IPS-18c (cell line): ENCODE data around the gene TXNDC2.
A peak's percentile ranks its signal among the peaks of the same experiment; 100 is the strongest.
"Not testable (repeated sequence)": the region's sequence is repeated elsewhere in the genome, so short reads cannot be mapped to it uniquely, and the experiment has no call there.

Experiments used
- H3K4me3 ChIP-seq: 2 replicates; pipeline ENCODE4 v1.7.0; 2013; ENCODE audit warnings: low read depth, mild to moderate bottlenecking, low read length, moderate library complexity; ENCODE audit not compliant: insufficient read depth
- H3K9me3 ChIP-seq: one replicate; pipeline ENCODE4 v1.6.1; 2013; ENCODE audit warnings: mild to moderate bottlenecking, low read length, moderate library complexity; ENCODE audit not compliant: control insufficient read depth, insufficient read depth

Gene TXNDC2

GRCh38 chr18:9899550-9899930 is 13.8 kb downstream of the TXNDC2 start:
- not testable (repeated sequence) for H3K4me3 ChIP-seq, H3K9me3 ChIP-seq

DNA sequence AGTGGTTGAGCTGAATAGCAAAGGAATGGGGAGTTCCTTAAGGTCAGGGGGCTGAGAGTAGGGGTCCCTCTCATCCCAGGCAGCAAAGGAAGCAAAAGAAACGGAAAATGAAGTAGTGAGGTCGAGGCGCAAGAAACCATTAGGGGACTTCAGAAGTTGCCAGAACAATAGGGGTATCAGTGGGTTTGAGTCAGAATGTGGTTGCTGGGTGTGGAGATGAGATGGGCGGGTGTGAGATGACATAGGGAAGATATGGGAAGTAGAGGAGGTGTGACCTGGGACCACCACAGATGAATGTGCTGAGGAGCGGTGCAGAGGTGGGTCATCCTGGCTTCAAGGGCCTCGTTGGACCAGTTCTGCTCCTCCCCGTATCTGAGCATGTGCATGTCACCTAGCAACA is 14.9 kb downstream of the TXNDC2 start:
- Histone ChIP-seq H3K4me3 (no peak overlapping the region), H3K9me3 (no peaks in the 10 kb centered on the region)

GRCh38 chr18:9901377-9901776 is 15.6 kb downstream of the TXNDC2 start:
- Histone ChIP-seq H3K4me3 (no peak overlapping the region), H3K9me3 (no peaks in the 10 kb centered on the region)

GRCh38 chr18:9902264-9902663 is 16.5 kb downstream of the TXNDC2 start:
- not testable (repeated sequence) for H3K9me3 ChIP-seq, H3K4me3 ChIP-seq

DNA sequence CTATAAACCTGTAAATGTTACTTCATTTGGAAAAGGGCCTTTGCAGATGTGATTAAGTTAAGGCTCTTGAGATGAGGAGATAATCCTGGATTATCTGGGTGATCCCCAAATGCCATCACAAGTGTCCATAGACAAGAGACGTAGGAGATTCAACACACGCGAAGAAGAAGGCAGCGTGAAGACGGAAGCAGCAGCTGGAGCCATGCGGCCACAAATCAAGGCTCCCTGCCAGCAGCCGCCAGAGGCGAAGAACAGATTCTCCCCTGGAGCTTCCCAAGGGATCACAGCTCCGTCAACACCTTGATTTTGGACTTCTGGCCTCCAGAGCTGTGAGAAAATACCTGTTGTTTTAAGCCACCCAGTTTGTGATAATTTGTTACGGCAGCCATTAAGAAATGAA is 17.1 kb downstream of the TXNDC2 start:
- no peak overlapping the region for H3K4me3 ChIP-seq
- H3K9me3 ChIP-seq, result no peaks in the 10 kb centered on the region

DNA sequence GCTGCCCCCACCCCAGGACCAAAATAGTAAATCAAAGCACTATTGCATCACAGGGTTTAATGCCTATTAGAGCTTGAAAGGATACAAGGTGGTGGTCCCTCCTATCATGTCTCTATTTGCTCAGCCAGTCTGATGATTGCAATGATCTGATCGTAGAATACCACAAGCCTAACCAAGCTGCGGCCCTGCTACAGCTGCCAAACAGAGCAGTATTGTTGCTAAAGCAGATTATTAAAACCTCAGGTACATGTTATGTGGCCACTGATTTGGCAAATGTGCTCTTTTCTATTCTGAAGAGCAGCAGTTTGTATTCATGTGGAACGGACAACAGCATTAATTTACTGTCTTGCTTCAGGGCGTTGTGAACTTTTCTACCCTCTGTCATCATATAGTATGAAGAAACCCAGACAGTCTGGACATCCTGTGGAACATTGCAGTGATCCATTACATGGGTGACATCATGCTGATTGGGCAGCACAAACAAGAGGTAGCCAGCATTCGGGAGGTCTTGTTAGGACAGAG is 19.7 kb downstream of the TXNDC2 start:
- H3K4me3 ChIP-seq, result no peak overlapping the region

DNA sequence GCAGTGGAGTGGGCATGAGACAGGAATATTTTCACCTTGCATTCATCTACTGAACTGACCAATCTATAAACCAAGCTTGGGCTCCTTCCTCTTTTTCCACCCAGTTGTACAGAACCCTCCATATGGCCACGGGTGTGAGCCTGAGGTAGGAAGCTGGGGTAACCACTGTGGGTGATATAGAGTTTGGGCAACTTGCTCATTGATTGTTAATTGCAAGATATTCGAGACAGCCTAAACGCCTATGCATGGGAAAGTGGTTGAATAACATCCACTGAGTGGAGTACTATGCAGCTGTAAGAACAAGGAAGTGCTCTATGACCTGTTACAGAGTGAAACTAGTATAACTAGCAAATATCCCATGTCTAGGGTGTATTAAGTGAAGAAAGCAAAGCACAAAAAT is 20.7 kb downstream of the TXNDC2 start:
- H3K4me3 ChIP-seq, result no peak overlapping the region
- H3K9me3 ChIP-seq, result no peaks in the 10 kb centered on the region

More for the DNA sequence above, 19.7 kb downstream of the TXNDC2 start:
- no peaks in the 10 kb centered on the region for H3K9me3 ChIP-seq

- no peak overlapping the region for H3K4me3 ChIP-seq
- no peaks in the 10 kb centered on the region for H3K9me3 ChIP-seq
Measured at GRCh38 chr18:9907867-9908266, 22.1 kb downstream of the TXNDC2 start.

DNA sequence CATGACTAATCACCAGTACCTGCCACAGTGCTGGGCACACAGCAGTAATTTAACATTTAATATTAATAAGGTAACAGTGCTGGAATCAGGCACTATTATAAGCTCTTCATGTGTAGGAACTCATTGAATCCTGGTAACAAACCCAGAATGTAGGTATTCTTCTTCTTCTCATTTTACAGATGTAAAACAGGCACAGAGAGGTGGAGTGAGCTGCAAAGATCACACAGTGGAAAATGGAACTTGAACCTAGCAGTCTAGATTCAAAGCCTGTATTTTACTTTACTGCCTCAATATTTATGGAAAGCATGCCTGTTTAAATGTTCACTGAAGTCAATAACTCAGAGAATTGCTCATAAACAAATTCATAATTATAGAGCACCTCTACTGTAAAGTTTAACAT is 24.3 kb downstream of the TXNDC2 start:
- H3K9me3 ChIP-seq, result peaks cover 2% of the 10 kb centered on the region
- no peak overlapping the region for H3K4me3 ChIP-seq

DNA sequence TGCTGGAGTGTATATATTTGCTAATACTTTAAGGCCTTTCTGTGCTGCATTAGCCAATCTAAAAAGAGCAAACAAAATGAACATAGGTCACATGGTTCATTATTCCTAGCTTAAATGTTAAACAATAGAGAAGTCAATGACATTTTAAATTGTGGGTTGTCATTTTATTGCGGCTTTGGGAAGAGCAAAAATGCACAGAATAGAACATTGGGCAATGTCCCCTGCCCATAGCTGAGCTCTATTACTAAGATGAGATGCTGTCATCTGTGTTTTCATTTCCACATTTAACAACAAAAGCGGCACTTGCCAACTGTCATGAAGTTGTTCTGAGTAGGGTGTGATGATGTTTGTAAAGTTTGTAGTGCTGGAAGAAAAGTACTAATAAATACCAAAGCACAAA is 24.9 kb downstream of the TXNDC2 start:
- Histone ChIP-seq H3K4me3 (no peak overlapping the region), H3K9me3 (peaks cover 2% of the 10 kb centered on the region)

DNA sequence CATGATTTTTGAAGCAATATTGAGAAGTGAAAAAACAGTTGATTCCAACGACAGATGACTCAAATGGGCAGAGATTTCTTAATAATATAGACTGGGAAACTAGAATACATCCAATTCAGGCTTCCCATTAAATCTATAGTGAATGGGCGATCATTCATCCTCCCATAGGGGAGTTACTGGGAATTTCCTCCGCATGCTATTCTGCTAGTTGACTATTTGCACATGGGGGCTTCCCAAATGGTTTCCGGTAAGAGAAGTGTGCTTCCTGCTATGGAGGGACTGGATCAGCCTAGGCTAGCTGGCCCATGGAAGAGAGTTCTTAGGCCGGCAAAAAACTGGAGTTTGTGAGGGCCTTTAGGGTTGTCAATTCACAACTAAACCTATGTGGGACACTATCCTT is 25.5 kb downstream of the TXNDC2 start:
- H3K9me3 ChIP-seq, result peaks cover 2% of the 10 kb centered on the region
- H3K4me3 ChIP-seq, result no peak overlapping the region

GRCh38 chr18:9912285-9912684 is 26.5 kb downstream of the TXNDC2 start:
- not testable (repeated sequence) for H3K9me3 ChIP-seq, H3K4me3 ChIP-seq

- Histone ChIP-seq H3K9me3 (peaks cover 2% of the 10 kb centered on the region), H3K4me3 (peak overlapping the region; percentile 100; the same call in 1 of the 2 replicates)
Measured at GRCh38 chr18:9913151-9913525, 27.4 kb downstream of the TXNDC2 start.

DNA sequence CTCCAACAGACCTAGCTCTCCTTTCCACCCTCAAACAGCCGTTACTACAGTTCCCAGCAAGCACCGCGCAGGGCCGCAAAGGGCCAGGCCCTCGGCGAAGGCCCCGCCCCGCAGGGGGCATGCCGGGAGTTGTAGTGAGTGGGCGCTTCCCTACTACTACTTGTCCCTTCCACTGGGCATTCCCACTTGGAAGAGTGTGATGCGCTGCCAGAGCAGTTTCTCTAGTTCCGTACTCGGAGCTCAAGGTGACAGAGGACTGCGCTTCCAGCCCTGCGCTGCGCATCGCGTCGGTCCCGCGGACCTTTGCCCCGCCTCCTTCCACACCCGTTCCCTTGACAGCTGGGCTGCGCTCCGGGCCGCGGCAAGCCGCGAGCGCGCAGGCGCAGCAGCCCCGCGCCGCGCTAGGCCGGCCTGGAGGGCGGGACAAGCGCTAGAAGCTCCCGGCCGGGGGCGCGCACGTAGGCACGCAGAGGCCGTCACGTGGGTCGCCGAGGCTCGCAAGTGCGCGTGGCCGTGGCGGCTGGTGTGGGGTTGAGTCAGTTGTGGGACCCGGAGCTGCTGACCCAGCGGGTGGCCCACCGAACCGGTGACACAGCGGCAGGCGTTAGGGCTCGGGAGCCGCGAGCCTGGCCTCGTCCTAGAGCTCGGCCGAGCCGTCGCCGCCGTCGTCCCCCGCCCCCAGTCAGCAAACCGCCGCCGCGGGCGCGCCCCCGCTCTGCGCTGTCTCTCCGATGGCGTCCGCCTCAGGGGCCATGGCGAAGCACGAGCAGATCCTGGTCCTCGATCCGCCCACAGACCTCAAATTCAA is 28.0 kb downstream of the TXNDC2 start, which contains the start of gene VAPA:
Gene VAPA, plus strand, starts transcription at position 491 of the 808 bp plus-strand sequence. Its CDS starts 241 bp downstream, at position 732.
- peaks cover 2% of the 10 kb centered on the region for H3K9me3 ChIP-seq
- H3K4me3 ChIP-seq, result peak within 1 kb of the TSS; percentile 100

GRCh38 chr18:9914334-9914583 is 28.5 kb downstream of the TXNDC2 start:
- H3K9me3 ChIP-seq, result peaks cover 2% of the 10 kb centered on the region
- H3K4me3 ChIP-seq, result peak overlapping the region; percentile 100

DNA sequence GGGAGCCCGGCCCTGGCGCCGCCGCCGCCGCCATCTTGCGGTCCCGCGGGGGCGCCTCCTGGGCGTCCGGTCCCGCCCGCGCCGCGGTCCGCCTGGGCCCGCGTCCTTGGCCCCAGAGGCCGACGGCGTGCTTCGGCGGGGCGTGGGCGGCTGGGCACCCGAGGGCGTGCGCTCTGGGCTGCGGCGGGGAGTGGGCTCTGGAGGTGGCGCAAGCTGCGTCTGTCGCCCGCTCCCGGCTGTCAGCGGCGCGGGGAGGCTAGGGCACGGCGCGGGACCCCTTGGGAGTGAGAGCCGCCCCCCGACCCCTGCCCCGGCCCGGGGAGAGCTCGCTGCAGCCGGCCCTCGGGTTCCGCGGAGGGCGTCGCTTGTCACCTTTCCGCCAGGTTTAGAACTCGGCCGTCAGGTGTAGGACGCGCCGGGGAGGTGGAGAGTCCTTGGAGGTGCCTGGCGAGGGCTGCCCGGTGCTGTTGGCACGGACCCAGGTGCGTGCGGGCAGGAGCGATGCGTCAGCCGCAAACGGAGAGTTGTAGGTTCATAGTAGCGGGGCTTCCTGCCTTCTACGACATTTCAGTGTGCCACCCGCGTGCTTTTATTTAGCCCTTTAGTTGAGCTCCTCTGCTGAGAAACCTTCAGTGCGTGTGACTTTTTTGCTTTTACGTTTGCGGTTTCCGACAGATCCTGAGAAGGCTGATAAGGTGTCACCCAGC is 29.0 kb downstream of the TXNDC2 start:
- Histone ChIP-seq H3K4me3 (peak overlapping the region; percentile 82), H3K9me3 (peaks cover 2% of the 10 kb centered on the region)

DNA sequence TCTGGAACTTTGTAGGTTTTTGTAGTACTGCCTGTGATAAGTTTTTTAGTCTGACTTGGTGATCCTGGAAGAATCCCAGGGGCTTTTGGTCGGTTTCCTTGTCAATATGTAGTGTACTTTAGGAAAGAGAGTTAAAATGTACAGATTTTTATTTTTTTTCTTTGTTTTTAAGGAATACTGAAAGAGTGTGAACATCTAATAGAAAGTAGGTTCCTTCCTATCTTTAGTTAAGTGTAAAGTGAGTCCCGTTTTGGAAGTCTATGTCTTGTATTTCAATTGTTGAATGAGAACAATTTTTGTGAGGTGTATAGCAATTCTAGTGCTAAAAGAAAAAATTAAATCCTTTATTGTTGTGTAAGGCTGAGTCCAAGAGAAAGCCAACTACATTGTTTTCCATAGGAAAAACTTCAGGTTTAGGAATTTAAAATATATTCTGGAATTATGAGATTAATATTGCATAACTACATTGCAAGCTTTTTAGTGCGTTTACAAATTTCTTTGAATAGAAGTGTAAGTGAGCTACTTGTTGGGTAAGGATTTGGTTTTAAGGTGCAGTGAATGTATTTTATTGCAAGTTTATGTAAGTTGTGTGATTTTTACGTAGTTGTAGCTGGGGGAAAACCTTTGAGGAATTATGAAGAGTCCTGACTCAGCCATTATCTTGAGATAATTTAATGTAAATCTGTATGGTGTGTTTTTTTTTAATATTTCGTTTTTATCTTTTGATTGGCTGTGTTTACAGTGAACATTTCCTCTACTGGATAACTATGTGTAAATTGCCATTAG is 29.7 kb downstream of the TXNDC2 start:
- Histone ChIP-seq H3K9me3 (peaks cover 2% of the 10 kb centered on the region), H3K4me3 (peak overlapping the region; percentile 82)
